Fibroblast of skin of abdomen (primary cell): ENCODE measurements around the gene USP46.

Source experiments
- DNase-seq: peaks from one replicate; pipeline ENCODE4 v3.0.0-alpha.2; 2013

Gene USP46

DNA sequence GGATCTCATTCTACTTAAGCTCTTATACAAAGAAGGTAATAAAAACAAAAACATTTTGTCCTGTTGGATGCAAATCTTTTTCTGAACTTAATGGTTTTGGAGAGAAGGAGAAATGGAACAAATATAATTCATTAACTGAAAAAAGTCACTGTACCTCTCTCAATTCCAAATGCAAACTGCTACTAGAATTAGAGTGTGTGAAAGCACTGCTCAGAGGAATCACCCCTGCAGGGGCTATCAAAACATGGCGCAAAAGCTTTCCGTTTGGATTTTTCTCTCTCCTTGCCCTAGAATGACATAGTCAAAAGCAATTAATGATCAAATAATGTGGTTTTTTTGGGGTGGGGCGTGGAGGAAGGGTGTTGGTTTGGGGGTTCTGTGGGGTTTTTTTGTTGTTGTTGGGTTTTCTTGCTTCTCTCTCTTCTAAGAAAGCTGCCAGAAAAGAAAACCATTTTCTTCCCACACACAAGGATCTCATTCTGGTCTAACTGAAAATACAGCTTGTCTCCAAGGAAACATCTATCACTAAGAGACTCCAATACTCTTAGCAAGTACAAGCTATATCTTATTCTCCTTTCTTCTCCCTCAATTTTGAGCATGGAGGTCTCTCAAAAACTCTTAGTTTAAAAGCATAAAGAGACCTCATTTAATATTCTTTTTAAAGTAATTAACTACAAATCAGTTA, 41.6 kb downstream of the USP46 start:
- DNase-seq: no peak

DNA sequence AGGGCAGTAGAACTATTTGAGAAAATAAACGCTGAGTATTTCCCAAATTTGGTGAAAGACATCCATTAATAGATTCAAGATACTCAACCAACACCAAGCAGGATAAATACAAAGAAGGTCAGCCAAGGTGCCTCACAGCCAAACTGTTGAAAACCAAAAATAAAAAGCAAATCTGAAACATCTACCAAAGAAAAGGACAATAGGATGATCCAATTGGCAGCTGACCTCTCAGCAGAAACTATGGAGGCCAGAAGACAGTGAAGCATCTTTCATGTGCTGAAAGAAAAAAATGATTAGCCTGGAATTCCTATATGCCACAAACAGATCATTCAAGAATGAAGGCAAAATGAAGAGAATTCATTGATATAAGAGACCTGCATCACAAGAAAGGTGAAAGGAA, 44.9 kb downstream of the USP46 start:
- no peak for DNase-seq

DNA sequence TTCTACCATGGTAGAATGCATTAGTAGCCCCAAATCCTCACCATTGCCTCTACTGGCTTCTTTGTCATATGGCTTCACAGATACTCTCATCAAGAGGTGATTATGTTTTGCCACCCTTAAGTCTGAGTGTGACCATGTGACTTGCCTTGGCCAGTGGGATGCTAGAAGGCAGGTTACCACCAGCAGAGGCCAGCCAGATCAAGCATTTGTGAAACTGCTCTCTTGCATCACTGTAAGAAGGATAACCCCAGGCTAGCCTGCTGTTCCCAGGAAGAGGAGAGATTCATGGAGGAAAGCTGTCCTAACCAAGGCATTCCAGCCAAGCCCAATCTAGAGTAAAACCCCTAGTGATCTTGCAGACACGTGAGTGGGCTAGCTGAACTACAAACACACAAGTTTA, 46.8 kb downstream of the USP46 start:
- no peak for DNase-seq

DNA sequence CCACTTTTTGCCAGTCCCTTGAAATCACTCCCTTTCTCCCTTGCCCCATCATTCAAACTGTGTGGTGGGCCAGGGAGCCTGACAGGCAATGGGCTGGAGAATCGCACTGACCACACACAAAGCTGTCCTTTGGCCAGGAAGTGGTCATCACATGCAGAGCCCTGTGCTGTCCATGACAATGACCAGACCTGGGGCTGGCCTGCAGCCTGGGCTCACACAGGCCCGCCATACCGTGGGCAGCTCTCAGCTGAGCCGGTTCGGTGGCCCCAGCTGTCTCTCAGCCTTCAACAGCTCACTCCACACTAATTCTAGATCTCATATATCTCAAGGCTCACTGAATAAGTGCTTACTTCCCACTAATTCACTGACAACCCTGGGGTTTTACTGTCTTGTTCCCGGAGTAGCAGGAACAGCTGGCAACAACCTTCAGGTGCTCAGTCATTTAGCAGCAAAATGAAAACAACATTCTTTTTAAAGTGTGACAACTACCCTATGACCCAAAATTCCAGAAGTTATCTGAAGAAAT, 48.0 kb downstream of the USP46 start:
- no peak for DNase-seq

DNA sequence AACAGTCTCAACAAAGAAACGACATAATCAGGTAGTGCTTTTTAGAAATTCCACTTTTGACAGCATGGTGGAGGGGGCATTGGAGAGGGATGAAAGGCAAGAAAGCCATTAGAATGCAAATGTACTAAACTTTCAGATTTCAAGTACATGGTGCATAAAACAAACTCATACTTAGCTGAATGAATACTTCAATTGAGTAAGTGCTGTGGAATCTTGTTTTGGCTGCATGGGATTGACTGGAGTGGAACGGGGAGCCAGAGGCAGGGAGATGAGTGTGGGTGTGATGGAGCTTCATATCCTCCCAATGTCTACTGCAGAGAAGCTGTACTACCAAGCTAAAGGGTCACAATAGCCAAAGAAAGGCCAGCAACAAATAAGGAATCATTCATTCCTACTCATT, 52.4 kb downstream of the USP46 start:
- DNase-seq: peak; percentile 16

DNA sequence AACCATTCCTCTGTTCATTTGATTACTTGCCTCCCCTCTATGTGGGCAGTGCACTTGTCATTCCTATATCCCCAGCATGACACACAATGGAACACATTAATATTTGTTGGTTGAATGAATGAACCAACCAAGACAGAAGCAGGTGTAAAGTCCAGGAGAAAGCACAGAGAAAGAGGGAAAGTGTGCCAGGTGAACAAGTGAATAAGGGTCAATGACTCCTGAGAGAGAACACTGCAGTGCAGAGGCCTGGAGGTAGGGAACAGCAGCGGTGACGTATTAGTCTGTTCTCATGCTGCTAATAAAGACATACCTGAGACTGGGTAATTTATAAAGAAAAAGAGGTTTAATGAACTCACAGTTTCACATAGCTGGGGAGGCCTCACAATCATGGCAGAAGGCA, 53.1 kb downstream of the USP46 start:
- DNase-seq: no peak

DNA sequence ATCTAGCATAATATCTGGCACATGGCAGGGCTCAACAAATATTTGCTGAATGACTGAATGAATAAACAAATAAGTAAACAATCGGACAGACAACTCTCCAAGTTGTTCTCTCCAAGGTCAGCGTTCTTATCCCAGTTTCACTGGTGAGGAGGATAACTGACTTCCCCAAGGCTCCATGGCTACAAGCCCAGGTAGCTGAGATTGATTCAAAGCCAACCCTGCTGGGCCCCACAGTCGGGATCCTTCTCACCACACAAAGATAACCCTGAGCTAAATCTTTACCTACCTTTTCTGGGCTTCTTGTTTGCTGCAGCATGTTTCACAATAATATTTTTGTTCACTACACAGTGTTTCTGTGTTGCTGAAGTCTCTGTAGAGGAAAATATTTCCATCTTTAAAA, 54.9 kb downstream of the USP46 start:
- no peak for DNase-seq

DNA sequence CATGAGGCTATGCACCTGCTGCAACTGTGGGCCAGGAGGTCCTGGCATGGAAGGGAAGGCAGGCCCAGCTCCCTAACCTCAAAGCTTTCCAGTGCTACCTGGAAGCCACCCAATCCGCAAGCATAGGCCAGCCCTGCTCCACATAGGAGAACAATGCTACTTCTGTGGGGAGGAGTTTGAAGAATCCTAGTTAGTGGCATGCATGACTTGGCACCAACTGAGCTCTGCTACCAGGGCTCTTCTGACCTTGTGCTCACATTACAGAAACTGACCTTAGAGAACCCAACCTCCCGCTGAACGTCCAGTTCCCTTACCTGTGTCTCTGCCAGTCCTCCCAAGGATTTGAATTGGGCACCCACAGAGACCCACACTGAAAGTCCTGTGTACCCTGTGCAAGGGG, 58.8 kb downstream of the USP46 start:
- DNase-seq: no peak

DNA sequence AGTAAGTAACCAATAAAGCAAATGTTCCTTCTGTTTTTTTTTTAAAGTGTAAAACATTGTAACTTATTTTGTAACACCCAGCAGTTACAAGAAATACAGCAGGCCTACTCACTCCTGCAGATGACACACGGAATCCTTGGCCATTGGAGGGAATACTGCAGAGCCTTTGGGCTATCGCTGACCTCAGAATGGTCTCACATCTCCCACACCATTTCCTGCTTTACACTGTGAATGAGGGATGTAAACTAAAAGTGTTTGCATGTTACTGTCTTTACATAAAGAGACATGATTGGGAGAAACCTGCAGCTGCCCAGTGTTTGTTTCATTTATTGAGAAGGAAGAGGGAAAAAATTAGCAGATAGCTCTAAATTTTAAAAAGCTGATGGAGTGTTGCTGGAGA, 64.1 kb downstream of the USP46 start:
- no peak for DNase-seq

DNA sequence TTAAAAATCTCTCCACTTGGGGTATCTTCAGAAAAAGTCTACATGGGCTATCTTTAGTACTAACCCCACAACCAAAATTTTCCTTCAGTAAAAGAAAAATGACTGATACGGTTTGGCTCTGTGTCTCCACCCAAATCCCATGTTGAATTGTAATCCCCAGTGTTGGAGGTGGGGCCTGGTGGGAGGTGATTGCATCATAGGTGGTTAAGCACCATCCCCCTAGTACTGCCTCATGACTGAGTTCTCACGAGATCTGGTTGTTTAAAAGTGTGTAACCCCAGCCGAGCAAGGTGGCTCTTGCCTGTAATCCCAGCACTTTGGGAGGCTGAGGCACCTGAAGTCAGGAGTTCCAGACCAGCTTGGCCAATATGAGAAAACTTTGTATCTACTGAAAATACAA, 66.8 kb downstream of the USP46 start:
- DNase-seq: no peak

DNA sequence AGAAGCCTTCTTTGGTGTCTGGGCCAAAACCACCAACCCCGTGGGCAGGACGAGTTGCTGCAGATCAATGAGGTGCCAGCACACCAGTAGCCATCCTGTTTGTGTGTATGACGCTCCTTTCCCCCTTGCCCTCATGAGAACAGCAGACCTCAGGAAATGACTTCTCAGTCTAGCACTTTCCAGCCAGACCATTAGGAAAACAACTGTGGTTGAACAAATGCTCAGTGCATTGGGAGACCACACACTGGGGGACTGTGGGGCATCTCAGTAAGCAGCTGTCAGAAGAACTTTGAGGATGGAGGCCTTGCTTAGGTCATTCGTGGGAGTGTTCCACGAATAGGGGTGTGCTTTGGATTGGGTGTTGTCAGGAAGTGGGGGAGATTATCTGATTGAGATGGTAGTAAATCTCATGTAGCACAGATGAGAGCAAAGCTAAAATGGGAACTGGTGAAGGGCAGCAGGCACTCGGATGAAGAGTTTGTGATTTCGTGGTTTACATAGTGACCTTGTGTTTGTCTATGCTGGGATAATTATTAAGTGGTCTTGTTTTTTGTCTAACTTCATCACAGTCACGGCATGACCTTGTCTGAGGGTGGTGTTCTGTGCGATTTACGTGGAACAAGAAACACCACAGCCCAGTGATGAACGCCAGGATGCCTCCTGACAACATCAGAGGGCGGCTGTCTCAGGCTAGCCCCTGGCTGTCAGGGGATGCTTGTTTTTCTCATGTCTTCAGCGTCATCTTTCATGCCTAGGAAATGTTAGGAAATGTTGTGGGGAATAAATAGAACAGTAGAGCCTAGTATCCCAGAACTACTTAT, 70.1 kb downstream of the USP46 start:
- DNase-seq: peak; percentile 78

DNA sequence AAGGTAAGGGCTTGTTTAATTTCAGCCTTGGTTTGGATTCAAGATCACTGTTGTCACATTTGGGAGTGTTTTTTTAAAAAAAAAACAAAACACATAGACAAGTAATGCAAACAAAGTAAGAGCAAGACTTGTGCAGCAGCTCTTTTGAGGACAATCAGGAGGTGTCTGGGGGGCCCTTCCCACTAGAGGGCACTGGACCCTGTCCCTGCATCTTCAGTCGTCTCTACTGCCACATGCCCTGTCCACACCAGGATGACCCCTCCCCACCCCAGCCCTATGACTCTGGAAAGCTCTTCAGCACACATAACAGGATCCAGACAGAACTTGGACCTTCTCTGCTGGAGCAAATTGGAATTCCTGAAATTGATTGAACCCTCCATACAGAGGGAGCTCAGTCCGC, 71.0 kb downstream of the USP46 start:
- DNase-seq: no peak

DNA sequence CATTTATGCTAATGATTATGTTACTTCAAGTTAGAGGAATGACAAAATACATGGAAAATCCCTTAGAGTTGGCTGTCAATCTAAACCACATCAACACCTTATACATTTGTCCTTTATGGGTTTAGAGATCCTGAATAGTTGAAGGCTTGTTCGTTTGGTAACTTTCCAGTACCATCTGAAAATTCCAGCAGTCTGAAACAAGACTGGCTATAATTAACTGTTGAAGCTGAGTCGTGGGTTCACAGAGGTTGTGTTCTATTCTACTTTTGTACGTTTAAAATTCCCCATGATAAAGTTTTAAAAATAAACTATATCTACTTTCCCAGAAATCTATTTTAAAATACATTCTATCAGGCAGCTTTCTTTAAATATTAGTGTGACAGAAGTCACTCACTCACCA, 73.0 kb downstream of the USP46 start:
- no peak for DNase-seq

DNA sequence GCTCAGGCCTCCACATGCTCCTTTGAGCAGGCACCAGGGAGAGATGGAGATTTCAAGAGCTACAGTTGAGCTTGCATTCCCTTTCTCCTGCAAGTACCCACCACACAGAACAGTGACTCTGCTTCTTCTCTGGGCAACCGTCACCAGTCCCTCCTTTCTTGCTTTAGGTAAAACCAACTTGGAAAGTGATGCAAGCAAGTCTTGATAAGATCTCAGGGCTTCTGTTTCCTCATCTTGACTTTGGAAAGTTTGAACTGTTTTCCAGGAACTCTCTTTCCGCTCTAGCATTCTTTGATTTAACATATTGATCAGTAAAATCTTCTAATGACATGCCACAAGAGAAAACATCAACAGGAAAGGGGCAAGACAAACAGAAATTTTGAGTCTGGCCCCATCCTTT, 73.7 kb downstream of the USP46 start:
- DNase-seq: no peak

DNA sequence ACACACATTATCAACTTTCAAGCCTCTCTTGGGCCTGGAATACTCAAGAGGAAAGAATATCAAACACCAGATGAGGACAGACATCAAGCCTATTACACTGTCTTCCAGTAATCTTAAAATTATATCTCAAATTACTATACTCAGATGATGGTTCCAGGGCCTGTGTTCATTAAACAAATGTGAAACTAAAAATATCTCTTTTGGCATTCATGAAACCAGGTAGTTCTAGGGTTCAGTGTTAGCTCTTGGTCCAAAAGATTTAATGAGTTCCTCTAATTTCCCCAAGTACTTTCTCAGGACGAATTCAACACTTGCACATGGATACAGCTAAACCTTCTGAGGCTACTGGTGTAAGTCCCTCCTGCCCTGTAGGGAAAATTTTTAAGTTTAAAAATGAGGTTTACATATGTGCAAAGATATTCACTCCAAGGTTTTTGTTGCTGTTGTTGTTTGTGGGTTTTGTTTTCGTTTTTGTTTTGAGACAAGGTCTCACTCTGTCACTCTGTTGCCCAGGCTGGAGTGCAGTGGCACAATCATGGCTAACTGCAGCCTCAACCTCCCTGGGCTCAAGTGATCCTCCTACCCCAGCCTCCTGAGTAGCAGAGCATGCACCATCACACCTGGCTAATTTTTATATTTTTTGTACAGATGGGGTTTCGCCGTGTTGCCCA, 79.4 kb downstream of the USP46 start:
- no peak for DNase-seq

DNA sequence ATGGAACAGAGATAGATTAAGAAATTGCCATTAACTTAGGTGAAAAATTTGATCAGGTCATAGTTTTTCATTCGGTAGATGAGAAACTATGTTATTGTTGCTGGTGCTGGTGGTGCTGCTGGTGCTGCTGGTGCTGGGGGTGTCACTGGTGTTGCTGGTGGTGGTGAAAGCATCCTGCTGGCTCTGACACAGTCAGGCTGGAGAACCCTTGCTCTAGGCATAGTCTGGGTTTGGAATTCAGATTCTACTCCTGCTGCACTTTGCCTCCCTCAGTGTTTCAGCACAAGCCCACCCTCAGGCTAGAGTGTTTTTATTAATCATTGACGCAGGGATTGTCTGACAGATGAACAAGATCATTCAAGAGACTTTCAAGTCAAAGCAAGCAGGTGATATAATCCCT, 80.2 kb downstream of the USP46 start:
- DNase-seq: no peak

DNA sequence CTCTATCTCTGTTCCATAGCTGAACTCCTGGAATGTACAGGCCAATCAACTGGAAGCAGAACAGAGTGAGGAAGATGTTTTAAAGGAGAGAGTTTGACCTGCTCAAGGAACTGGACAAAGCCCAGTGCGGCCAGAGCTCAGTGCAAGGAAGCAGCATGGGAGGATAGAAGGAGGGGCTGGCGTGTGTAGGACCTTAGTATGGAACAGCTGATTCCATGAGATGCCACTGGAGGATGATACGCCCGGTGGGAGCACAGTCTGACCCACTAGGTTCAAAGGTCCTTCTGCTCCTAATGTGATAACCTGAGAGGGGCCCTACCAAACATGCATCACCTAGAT, 81.5 kb downstream of the USP46 start:
- no peak for DNase-seq

DNA sequence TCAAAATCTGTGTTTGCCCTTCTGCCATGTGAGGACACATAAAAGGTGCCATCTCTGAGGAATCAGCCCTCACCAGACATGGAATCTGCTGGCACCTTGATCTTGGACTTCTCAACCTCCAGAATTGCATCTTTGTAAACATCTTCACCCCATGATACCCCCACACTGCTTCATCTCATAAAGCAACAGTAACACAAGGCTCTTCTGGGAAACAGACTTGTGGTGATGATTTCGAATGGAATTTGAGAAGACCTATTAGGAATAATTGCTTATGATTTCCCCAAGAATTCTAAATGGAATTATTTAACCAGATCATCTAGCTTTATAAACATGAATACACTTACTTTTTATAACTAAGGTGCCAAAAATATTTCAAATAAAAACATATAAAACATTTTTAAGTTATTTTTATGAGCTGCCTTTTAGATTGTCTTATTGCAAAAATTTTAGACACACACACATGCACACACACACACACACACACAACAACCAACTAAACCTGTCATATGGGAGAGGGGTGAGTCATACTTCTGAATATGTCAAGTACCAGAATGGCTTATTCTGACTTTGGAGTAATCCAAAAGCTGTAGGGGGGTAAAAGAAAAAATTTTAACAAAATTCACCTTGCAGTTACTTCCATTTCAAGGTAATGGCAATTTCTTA, 82.0 kb downstream of the USP46 start:
- DNase-seq: peak; percentile 72

DNA sequence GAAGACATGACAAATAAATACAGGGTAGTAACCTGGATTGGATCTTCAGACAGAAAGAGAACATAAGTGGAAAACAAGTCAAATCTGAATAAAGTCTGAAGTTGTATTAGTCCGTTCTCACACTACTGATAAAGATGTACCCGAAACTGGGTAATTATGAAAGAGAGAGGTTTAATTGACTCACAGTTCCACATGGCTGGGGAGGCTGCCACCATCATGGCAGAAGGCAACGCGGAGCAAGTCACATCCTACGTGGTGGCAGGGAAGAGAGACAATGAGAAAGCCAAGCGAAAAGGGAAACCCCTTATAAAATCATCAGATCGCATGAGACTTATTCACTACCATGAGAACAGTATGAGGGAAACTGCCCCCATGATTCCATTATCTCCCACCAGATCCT, 82.8 kb downstream of the USP46 start:
- DNase-seq: no peak

DNA sequence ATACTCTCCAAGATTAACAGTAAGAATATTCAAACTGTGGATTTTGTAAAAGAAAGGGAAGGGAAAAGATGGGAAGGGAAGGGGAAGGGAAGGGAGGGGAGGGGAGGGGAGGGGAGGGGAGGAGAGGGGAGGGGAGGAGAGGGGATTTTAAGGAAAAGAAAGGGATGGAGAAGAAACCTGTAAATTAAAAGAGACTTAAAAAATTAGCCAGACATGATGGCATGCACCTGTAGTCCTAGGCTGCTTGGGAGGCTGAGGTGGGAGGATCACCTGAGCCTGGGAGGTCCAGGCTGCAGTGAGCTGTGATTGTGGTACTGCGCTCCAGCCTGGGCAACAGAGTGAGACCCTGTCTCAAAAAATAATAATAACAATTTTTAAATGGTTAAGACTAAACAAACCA, 83.7 kb downstream of the USP46 start:
- DNase-seq: no peak

DNA sequence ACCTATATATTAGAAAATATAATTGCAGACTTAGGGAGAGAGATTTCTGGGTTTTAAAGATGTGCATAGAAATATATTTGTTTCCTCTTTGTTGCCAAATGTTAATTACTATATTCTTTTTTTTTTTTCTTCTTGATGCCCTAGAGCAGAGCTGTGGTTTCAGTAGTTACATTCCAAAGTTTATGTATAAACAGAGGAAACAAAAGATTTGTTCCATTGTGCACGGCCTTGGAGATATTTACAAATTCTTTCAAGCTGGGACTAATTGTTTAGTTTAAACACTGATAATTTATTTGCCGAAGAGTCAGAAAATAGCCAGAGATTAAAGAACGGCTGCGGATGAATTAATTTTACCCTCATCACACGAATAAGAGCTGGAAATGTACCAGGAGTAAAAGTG, 85.1 kb downstream of the USP46 start:
- DNase-seq: no peak

DNA sequence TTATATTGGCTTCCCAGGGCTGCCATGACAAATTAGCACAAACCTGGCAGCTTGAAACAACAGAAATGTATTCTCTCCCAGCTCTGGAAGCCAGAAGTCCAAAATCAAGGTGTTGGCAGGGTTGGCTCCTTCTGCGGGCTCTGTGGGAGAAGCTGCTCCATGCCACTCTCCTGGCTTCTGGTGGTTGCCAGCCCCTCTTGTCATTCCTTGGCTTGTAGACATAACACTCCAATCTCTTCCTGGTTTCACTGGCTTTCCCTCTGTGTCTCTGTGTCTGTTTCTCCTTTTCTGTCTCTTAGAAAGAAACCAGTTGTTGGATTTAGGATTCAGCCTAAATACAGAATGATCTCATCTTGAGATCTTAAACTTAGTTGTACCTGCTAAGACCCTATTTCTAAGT, 85.5 kb downstream of the USP46 start:
- no peak for DNase-seq

DNA sequence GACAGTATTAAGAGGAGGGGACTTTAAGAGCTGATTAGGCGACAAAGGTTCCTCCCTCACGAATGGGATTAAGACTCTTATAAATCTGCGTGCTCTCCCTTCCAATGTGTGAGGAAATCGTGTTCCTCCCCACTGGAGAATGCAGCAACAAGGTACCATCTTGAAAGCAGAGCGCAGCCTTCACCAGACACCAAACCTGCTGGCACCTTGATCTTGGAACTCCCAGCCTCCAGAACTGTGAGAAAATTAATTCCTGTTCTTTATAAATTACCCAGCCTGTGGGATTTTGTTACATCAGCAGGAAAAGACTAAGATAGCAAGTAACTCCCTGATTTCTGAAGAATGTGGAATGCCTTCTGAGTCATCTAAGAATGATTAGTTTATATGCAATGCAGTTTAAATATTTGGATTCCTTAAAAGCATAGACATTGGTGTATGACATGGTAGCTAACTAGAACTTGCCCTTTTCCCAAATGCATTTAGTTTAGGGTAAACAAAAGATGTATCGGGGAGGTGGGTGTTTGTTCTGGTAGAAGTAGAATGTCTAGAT, 86.1 kb downstream of the USP46 start:
- peak; percentile 83 for DNase-seq
